H1 (cell line): ENCODE data around the gene MAML1. TPM values are rescaled to one million over a fixed set of nuclear protein-coding genes. Genes with fewer than 3 reads are reported as not detected.

Experiments used
- ASH2L ChIP-seq: fragments of 200-600, 300-600 bp; sonication (generic); IDR thresholded peaks from one replicate; pipeline ENCODE4 v1.7.1; 2017; ENCODE audit warnings: low read length
- CBX8 ChIP-seq: fragments of 300-800, 300-1000 bp; sonication (generic); IDR thresholded peaks from 2 replicates; pipeline ENCODE4 v1.7.1; 2016; ENCODE audit warnings: low read depth, low read length, borderline replicate concordance
- CEBPB ChIP-seq: IDR thresholded peaks from 2 replicates; pipeline ENCODE4 v1.6.1; 2012; ENCODE audit warnings: low read depth, low read length
- CTBP2 ChIP-seq: IDR thresholded peaks from 2 replicates; pipeline ENCODE4 v1.7.0; 2011; ENCODE audit warnings: borderline replicate concordance, mild to moderate bottlenecking, moderate library complexity, mixed read lengths, low read length; ENCODE audit not compliant: insufficient read depth, insufficient read length
- EGR1 ChIP-seq: IDR thresholded peaks from 2 replicates; pipeline ENCODE4 v1.6.1; 2011; ENCODE audit warnings: low read depth, low read length, borderline replicate concordance
- GABPA ChIP-seq: IDR thresholded peaks from 2 replicates; pipeline ENCODE4 v1.6.1; 2011; ENCODE audit warnings: mild to moderate bottlenecking, low read length, moderate library complexity, borderline replicate concordance; ENCODE audit not compliant: insufficient read depth
- JUND ChIP-seq: IDR thresholded peaks from 2 replicates; pipeline ENCODE4 v1.6.1; 2011; ENCODE audit warnings: mild to moderate bottlenecking, improper control_type of control experiment, low read length
- KDM4A ChIP-seq: IDR thresholded peaks from one replicate; pipeline ENCODE4 v1.7.1; 2012; ENCODE audit warnings: low read depth, mild to moderate bottlenecking, moderate library complexity, low read length, inconsistent platforms; ENCODE audit not compliant: severe bottlenecking
- KDM5A ChIP-seq: fragments of 200-600 bp; IDR thresholded peaks from 2 replicates; pipeline ENCODE4 v1.7.1; 2012; ENCODE audit warnings: mild to moderate bottlenecking, low read length, inconsistent platforms, mixed read lengths
- MAFK ChIP-seq: IDR thresholded peaks from 2 replicates; pipeline ENCODE4 v1.6.1; 2012; ENCODE audit warnings: low read depth, mild to moderate bottlenecking, improper control_type of control experiment, low read length
- RFX5 ChIP-seq: IDR thresholded peaks from 2 replicates; pipeline ENCODE4 v1.6.1; 2011; ENCODE audit warnings: low read depth, low read length, improper control_type of control experiment, borderline replicate concordance
- RXRA ChIP-seq: IDR thresholded peaks from 2 replicates; pipeline ENCODE4 v1.6.1; 2011; ENCODE audit warnings: low read depth, mild to moderate bottlenecking, low read length, moderate library complexity; ENCODE audit not compliant: insufficient read depth
- SIRT6 ChIP-seq: IDR thresholded peaks from one replicate; pipeline ENCODE4 v1.7.1; 2012; ENCODE audit warnings: low read length, inconsistent platforms
- SP2 ChIP-seq: IDR thresholded peaks from 2 replicates; pipeline ENCODE4 v1.6.1; 2012; ENCODE audit warnings: mild to moderate bottlenecking, low read length, inconsistent platforms
- SUZ12 ChIP-seq: fragments of 200-600 bp; sonication (generic); IDR thresholded peaks from 2 replicates; pipeline ENCODE4 v1.6.1; 2012; ENCODE audit warnings: mild to moderate bottlenecking, inconsistent platforms, low read length, moderate library complexity, mixed read lengths
- TBP ChIP-seq: IDR thresholded peaks from 2 replicates; pipeline ENCODE4 v1.6.1; 2011; ENCODE audit warnings: low read depth, low read length, improper control_type of control experiment
- TCF12 ChIP-seq: IDR thresholded peaks from 2 replicates; pipeline ENCODE4 v1.6.1; 2011; ENCODE audit warnings: low read depth, mild to moderate bottlenecking, low read length
- ZNF274 ChIP-seq: IDR thresholded peaks from 2 replicates; pipeline ENCODE4 v1.7.0; 2012; ENCODE audit warnings: low read length, borderline replicate concordance; ENCODE audit errors: extremely low read depth
- polyA plus RNA-seq, 7 experiments: library from polyadenylated mRNA; depleted of rRNA in 3 of 7; stranded (reverse) in 5 of 7; unstranded in 2 of 7; fragments of >200 nt in 5 of 7; fragments of 200-250 nt in 2 of 7; gene quantifications; 1 replicate in 5 of 7; 2 replicates in 1 of 7; 4 replicates in 1 of 7; pipeline versions ENCODE4 v1.2.1 to v1.2.3, GENCODE V29; 2011 to 2013; ENCODE audit warnings: missing spikeins in 2 of 7, mixed read lengths in 2 of 7
- total RNA-seq: library from RNA; stranded (reverse); fragmentation: NEBNext Ultra II Directional; extraction: Animal tissue kit (Norgen Biotek cat#: 25700); gene quantifications from 2 replicates; pipeline ENCODE4 v1.2.1, GENCODE V29; 2021
- TF ChIP-seq, protein P1 (sequence below), 3 experiments: IDR thresholded peaks; 1 replicate in 2 of 3; 2 replicates in 1 of 3; pipeline versions ENCODE4 v1.5.1 to v1.6.1; 2011; ENCODE audit warnings: low read length in 3 of 3, mild to moderate bottlenecking in 3 of 3, inconsistent platforms in 2 of 3, low read depth in 1 of 3, moderate library complexity in 1 of 3; ENCODE audit not compliant: insufficient read depth in 1 of 3; ENCODE audit errors: control extremely low read depth in 1 of 3
- TF ChIP-seq, protein P2 (sequence below): IDR thresholded peaks from 2 replicates; pipeline ENCODE4 v1.6.1; 2012; ENCODE audit warnings: low read length, inconsistent platforms

The MAML1 gene
- total and polyA plus RNA-seq, 2 of the 8 experiments (the other 6 are each of a cell fraction or from before 2014, with no cell fraction given): 17.1 to 41.9 TPM

DNA sequence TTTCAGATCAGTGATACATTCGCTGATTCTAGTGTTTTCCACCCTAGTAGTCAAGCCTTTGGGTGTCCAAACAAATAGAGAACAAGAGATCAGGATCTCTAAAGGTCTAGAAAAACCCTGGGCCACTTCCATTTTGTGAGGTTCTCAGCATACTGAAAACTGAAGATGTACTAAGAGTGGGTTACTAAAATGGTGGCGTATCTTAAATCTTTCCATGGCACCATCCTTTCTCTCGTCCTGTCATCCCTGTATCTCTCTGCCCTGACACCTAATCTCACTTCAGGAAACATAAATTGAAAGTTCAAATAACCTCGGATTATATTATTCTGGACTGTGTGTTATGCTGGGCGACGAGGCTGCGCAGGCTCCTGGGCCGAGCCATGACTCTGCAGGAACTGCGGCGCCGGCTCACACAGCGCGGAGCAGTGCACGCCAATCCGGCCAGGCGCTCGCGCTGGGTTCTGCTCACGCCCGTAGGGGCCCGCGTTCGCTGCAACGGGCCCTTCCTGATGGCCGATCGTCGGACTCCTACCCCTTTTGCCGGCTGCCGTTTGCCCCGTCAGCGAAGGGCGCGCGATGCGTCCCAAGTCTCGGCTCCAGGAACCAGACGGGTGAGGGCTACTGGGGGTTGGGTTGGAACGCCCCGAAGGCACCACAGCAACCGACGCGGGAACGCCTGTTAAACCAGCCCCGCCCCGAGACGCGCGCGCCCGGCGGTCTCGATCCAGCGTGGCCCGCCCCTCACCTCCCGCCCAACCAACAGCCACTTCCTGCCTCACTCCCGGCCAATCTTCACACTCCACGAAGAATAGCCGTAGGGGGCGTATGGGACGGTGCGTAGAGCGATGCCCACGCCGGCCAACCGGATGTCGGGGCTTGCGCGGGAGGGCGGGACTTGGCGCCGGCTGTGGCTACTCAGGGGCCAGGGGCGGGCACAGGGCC is 34.4 kb upstream of the MAML1 start (continued):
- TF ChIP-seq ZNF274 (no peak), CBX8 (no peak), TBP (0 out of 2 replicates have a peak, but pooled peaks have one; percentile 8), GABPA (no peak; the same call in 1 of the 2 replicates), KDM4A (peak; percentile 44), JUND (no peak), SUZ12 (no peak), RXRA (no peak), RFX5 (no peak), EGR1 (no peak), CTBP2 (no peak), CEBPB (no peak), MAFK (peak; percentile 79; the same call in 1 of the 2 replicates), SIRT6 (no peak), ASH2L (peak; percentile 72), SP2 (peak; percentile 83), TCF12 (no peak), KDM5A (no peak)
- TF ChIP-seq, protein P1, sequence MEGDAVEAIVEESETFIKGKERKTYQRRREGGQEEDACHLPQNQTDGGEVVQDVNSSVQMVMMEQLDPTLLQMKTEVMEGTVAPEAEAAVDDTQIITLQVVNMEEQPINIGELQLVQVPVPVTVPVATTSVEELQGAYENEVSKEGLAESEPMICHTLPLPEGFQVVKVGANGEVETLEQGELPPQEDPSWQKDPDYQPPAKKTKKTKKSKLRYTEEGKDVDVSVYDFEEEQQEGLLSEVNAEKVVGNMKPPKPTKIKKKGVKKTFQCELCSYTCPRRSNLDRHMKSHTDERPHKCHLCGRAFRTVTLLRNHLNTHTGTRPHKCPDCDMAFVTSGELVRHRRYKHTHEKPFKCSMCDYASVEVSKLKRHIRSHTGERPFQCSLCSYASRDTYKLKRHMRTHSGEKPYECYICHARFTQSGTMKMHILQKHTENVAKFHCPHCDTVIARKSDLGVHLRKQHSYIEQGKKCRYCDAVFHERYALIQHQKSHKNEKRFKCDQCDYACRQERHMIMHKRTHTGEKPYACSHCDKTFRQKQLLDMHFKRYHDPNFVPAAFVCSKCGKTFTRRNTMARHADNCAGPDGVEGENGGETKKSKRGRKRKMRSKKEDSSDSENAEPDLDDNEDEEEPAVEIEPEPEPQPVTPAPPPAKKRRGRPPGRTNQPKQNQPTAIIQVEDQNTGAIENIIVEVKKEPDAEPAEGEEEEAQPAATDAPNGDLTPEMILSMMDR (IDR thresholded peaks at IDR 0.05; ENCODE audit: control extremely low read depth in 1 of 3, insufficient read depth in 1 of 3, low read depth in 1 of 3, low read length in 3 of 3): no peak
- TF ChIP-seq, protein P2, sequence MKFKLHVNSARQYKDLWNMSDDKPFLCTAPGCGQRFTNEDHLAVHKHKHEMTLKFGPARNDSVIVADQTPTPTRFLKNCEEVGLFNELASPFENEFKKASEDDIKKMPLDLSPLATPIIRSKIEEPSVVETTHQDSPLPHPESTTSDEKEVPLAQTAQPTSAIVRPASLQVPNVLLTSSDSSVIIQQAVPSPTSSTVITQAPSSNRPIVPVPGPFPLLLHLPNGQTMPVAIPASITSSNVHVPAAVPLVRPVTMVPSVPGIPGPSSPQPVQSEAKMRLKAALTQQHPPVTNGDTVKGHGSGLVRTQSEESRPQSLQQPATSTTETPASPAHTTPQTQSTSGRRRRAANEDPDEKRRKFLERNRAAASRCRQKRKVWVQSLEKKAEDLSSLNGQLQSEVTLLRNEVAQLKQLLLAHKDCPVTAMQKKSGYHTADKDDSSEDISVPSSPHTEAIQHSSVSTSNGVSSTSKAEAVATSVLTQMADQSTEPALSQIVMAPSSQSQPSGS: no peak
